HEK293 (cell line): Measurements from ENCODE around the gene EBF3.

ENCODE experiments used
- CTCF ChIA-PET: fragments of 350-600 bp; formaldehyde crosslinking; extraction: SDS; loops from one replicate; lab custom pipeline; 2021; ENCODE audit warnings: antibody characterized with exemption; lab: Yijun Ruan, JAX
- POLR2A ChIA-PET: fragments of 300-600 bp; formaldehyde crosslinking; extraction: SDS; loops from one replicate; lab custom pipeline; 2020; ENCODE audit warnings: antibody characterized with exemption, inconsistent platforms; lab: Yijun Ruan, JAX
- H3K27ac ChIP-seq: fragments of 200-500 bp; sonication (Bioruptor generic); 2 replicates; pipeline ENCODE4 v1.5.1; 2014; ENCODE audit warnings: low read depth, low read length, control low read depth, inconsistent platforms; ENCODE audit errors: extremely low read depth
- H3K36me3 ChIP-seq, 2 experiments: fragments of 200-500 bp in 1 of 2; sonication (Bioruptor generic) in 1 of 2; 1 replicate in 1 of 2; 2 replicates in 1 of 2; pipeline ENCODE4 v1.5.1; 2014 to 2017; ENCODE audit warnings: inconsistent platforms in 2 of 2, low read length in 2 of 2; ENCODE audit not compliant: control insufficient read depth in 2 of 2, insufficient read depth in 1 of 2
- H3K4me1 ChIP-seq: fragments of 200-500 bp; sonication (Bioruptor generic); 2 replicates; pipeline ENCODE4 v1.5.1; 2014; ENCODE audit warnings: mild to moderate bottlenecking, low read length, inconsistent platforms; ENCODE audit not compliant: control insufficient read depth, insufficient read depth
- H3K4me3 ChIP-seq: 2 replicates; pipeline ENCODE4 v1.5.1; 2011; ENCODE audit warnings: low read depth, mild to moderate bottlenecking, control low read depth, low read length, moderate library complexity
- H3K9me3 ChIP-seq: fragments of 200-500 bp; sonication (Bioruptor generic); 2 replicates; pipeline ENCODE4 v1.5.1; 2014; ENCODE audit warnings: low read depth, low read length, inconsistent platforms; ENCODE audit not compliant: control insufficient read depth, insufficient read depth
- EGR2 ChIP-seq: fragments of 450-650 bp; formaldehyde crosslinking; IDR thresholded peaks from 2 replicates; pipeline ENCODE4 v1.5.1; 2016; ENCODE audit warnings: low read depth, missing biosample characterization, missing genetic modification characterization
- GLI4 ChIP-seq: fragments of 450-650 bp; formaldehyde crosslinking; IDR thresholded peaks from 2 replicates; pipeline ENCODE4 v1.5.1; 2016; ENCODE audit warnings: missing biosample characterization, missing genetic modification characterization
- KLF10 ChIP-seq: fragments of 450-650 bp; IDR thresholded peaks from 2 replicates; pipeline ENCODE4 v1.5.1; 2018; ENCODE audit warnings: missing biosample characterization, mild to moderate bottlenecking, missing genetic modification characterization
- KLF9 ChIP-seq: fragments of 450-650 bp; formaldehyde crosslinking; IDR thresholded peaks from 2 replicates; pipeline ENCODE4 v1.5.1; 2016; ENCODE audit warnings: missing biosample characterization, missing genetic modification characterization, low read depth
- REPIN1 ChIP-seq: fragments of 450-650 bp; formaldehyde crosslinking; IDR thresholded peaks from 2 replicates; pipeline ENCODE4 v1.5.1; 2017; ENCODE audit warnings: missing biosample characterization, missing genetic modification characterization, low read depth
- SALL2 ChIP-seq: fragments of 450-650 bp; formaldehyde crosslinking; IDR thresholded peaks from 2 replicates; pipeline ENCODE4 v1.5.0; 2017; ENCODE audit warnings: missing biosample characterization, mild to moderate bottlenecking, missing genetic modification characterization, borderline replicate concordance
- SP2 ChIP-seq: fragments of 450-650 bp; formaldehyde crosslinking; IDR thresholded peaks from 2 replicates; pipeline ENCODE4 v1.5.1; 2016; ENCODE audit warnings: missing biosample characterization, missing genetic modification characterization
- TCF7L2 ChIP-seq: IDR thresholded peaks from 2 replicates; pipeline ENCODE4 v1.6.1; 2011; ENCODE audit warnings: low read depth, mild to moderate bottlenecking, inconsistent platforms, low read length, moderate library complexity, borderline replicate concordance
- ZNF18 ChIP-seq: fragments of 450-650 bp; formaldehyde crosslinking; IDR thresholded peaks from 2 replicates; pipeline ENCODE4 v1.5.1; 2016; ENCODE audit warnings: missing biosample characterization, missing genetic modification characterization
- ZNF26 ChIP-seq: fragments of 450-650 bp; formaldehyde crosslinking; IDR thresholded peaks from 2 replicates; pipeline ENCODE4 v1.5.1; 2016; ENCODE audit warnings: missing biosample characterization, missing genetic modification characterization
- ZNF266 ChIP-seq: fragments of 450-650 bp; formaldehyde crosslinking; IDR thresholded peaks from 2 replicates; pipeline ENCODE4 v1.5.1; 2016; ENCODE audit warnings: missing biosample characterization, missing genetic modification characterization, low read depth
- ZNF311 ChIP-seq: fragments of 450-650 bp; formaldehyde crosslinking; IDR thresholded peaks from 2 replicates; pipeline ENCODE4 v1.5.1; 2017; ENCODE audit warnings: missing biosample characterization, missing genetic modification characterization, borderline replicate concordance
- ZNF529 ChIP-seq: fragments of 450-650 bp; formaldehyde crosslinking; IDR thresholded peaks from 2 replicates; pipeline ENCODE4 v1.5.1; 2017; ENCODE audit warnings: missing genetic modification characterization, missing biosample characterization; ENCODE audit not compliant: insufficient replicate concordance
- ZNF585B ChIP-seq: fragments of 450-650 bp; formaldehyde crosslinking; IDR thresholded peaks from 2 replicates; pipeline ENCODE4 v1.5.1; 2016; ENCODE audit warnings: missing biosample characterization, missing genetic modification characterization
- ZNF777 ChIP-seq: fragments of 450-650 bp; formaldehyde crosslinking; IDR thresholded peaks from 2 replicates; pipeline ENCODE4 v1.5.1; 2017; ENCODE audit warnings: missing biosample characterization, missing genetic modification characterization, borderline replicate concordance
- ZNF792 ChIP-seq: fragments of 450-650 bp; formaldehyde crosslinking; IDR thresholded peaks from 2 replicates; pipeline ENCODE4 v1.5.1; 2016; ENCODE audit warnings: missing biosample characterization, missing genetic modification characterization
- ZNF843 ChIP-seq: fragments of 450-650 bp; formaldehyde crosslinking; IDR thresholded peaks from 2 replicates; pipeline ENCODE4 v1.5.1; 2016; ENCODE audit warnings: missing biosample characterization, missing genetic modification characterization
- TF ChIP-seq, protein P1 (sequence below): fragments of 450-650 bp; IDR thresholded peaks from 2 replicates; pipeline ENCODE4 v1.5.1; 2018; ENCODE audit warnings: missing biosample characterization, missing genetic modification characterization
- TF ChIP-seq, protein P2 (sequence below): fragments of 450-650 bp; formaldehyde crosslinking; IDR thresholded peaks from 2 replicates; pipeline ENCODE4 v1.5.1; 2017; ENCODE audit warnings: missing biosample characterization, missing genetic modification characterization
- TF ChIP-seq, protein P3 (sequence below): fragments of 450-650 bp; formaldehyde crosslinking; IDR thresholded peaks from 2 replicates; pipeline ENCODE4 v1.5.1; 2016; ENCODE audit warnings: missing biosample characterization, missing genetic modification characterization, borderline replicate concordance
- TF ChIP-seq, protein P4 (sequence below): fragments of 450-650 bp; formaldehyde crosslinking; conservative IDR thresholded peaks from 2 replicates; pipeline ENCODE4 v1.5.1; 2016; ENCODE audit warnings: low read depth, missing biosample characterization, missing genetic modification characterization

Gene EBF3

DNA sequence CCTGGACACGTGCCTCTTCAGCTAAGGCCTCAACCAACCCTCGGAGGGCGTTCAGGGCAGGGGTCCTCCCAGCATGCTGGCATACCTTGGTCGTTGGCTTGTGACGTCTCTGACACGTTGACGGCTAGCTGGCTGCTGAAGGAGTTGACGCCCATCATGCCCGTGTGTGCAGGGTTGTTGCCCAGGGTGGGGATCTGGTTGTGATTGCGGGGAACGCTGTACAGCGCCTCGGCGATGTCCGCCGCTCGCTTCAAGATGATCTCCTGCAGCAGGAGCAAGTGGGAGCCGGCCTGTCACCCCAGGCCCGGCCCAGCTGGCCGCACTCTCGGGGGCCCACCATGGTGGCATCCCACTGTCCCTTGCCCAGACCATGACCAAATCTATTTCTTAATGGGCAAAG, 122.0 kb downstream of the EBF3 start (continued):
- TF ChIP-seq SP2, result no peak

DNA sequence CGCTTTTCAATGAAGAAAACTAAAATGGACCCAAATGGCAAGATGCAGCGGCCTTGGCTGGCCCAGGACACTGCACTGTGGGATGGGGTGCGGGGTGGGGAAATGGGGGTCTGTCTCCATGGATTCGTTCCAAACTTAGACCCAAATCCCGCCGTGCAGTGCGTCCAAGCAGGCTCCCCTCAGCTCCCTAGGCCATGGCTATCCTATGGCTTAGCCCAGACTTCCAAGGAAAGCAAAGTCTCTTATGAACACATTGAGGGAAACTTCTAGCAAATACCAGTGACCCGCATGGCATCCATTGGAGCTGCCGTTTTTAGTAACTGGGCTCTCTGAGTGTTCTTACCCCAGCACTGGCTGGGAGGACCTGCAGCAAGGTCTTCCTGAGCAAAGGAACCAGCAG, 122.5 kb downstream of the EBF3 start:
- H3K4me1 ChIP-seq, result no peaks in the 10 kb centered on the region
- no peaks in the 10 kb centered on the region for H3K9me3 ChIP-seq
- H3K4me3 ChIP-seq, result no peak overlapping the region
- TF ChIP-seq ZNF585B (tag by site-specific recombination) (no peak), ZNF792 (tag by site-specific recombination) (no peak), ZNF777 (tag by site-specific recombination) (no peak), ZNF266 (no peak), KLF9 (no peak), ZNF529 (tag by site-specific recombination) (no peak)
- TF ChIP-seq, protein P1, sequence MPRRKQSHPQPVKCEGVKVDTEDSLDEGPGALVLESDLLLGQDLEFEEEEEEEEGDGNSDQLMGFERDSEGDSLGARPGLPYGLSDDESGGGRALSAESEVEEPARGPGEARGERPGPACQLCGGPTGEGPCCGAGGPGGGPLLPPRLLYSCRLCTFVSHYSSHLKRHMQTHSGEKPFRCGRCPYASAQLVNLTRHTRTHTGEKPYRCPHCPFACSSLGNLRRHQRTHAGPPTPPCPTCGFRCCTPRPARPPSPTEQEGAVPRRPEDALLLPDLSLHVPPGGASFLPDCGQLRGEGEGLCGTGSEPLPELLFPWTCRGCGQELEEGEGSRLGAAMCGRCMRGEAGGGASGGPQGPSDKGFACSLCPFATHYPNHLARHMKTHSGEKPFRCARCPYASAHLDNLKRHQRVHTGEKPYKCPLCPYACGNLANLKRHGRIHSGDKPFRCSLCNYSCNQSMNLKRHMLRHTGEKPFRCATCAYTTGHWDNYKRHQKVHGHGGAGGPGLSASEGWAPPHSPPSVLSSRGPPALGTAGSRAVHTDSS (tag by site-specific recombination), result no peak
- TF ChIP-seq, protein P2, sequence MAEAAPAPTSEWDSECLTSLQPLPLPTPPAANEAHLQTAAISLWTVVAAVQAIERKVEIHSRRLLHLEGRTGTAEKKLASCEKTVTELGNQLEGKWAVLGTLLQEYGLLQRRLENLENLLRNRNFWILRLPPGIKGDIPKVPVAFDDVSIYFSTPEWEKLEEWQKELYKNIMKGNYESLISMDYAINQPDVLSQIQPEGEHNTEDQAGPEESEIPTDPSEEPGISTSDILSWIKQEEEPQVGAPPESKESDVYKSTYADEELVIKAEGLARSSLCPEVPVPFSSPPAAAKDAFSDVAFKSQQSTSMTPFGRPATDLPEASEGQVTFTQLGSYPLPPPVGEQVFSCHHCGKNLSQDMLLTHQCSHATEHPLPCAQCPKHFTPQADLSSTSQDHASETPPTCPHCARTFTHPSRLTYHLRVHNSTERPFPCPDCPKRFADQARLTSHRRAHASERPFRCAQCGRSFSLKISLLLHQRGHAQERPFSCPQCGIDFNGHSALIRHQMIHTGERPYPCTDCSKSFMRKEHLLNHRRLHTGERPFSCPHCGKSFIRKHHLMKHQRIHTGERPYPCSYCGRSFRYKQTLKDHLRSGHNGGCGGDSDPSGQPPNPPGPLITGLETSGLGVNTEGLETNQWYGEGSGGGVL (tag by site-specific recombination), result no peak
- CTCF ChIA-PET, result no interaction called here
- H3K27ac ChIP-seq, result no peak overlapping the region
- POLR2A ChIA-PET, result no interaction called here
- peaks cover 0 to 66% of the 10 kb centered on the region in 2 experiments for H3K36me3 ChIP-seq

- H3K4me3 ChIP-seq, result no peak overlapping the region
- H3K27ac ChIP-seq, result no peak overlapping the region
- H3K36me3 ChIP-seq, result peaks cover 0 to 66% of the 10 kb centered on the region in 2 experiments
- ChIA-PET POLR2A (no interaction called here), CTCF (no interaction called here)
- H3K4me1 ChIP-seq, result no peaks in the 10 kb centered on the region
- no peak for TF ChIP-seq EGR2 (tag by site-specific recombination)
- no peak for TF ChIP-seq REPIN1
- no peak for TF ChIP-seq KLF10 (tag by site-specific recombination)
- TF ChIP-seq ZNF311, result no peak
- no peak for TF ChIP-seq TCF7L2
- TF ChIP-seq, protein P3, sequence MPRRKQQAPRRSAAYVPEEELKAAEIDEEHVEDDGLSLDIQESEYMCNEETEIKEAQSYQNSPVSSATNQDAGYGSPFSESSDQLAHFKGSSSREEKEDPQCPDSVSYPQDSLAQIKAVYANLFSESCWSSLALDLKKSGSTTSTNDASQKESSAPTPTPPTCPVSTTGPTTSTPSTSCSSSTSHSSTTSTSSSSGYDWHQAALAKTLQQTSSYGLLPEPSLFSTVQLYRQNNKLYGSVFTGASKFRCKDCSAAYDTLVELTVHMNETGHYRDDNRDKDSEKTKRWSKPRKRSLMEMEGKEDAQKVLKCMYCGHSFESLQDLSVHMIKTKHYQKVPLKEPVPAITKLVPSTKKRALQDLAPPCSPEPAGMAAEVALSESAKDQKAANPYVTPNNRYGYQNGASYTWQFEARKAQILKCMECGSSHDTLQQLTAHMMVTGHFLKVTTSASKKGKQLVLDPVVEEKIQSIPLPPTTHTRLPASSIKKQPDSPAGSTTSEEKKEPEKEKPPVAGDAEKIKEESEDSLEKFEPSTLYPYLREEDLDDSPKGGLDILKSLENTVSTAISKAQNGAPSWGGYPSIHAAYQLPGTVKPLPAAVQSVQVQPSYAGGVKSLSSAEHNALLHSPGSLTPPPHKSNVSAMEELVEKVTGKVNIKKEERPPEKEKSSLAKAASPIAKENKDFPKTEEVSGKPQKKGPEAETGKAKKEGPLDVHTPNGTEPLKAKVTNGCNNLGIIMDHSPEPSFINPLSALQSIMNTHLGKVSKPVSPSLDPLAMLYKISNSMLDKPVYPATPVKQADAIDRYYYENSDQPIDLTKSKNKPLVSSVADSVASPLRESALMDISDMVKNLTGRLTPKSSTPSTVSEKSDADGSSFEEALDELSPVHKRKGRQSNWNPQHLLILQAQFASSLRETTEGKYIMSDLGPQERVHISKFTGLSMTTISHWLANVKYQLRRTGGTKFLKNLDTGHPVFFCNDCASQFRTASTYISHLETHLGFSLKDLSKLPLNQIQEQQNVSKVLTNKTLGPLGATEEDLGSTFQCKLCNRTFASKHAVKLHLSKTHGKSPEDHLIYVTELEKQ (tag by site-specific recombination), result no peak
- TF ChIP-seq, protein P4, sequence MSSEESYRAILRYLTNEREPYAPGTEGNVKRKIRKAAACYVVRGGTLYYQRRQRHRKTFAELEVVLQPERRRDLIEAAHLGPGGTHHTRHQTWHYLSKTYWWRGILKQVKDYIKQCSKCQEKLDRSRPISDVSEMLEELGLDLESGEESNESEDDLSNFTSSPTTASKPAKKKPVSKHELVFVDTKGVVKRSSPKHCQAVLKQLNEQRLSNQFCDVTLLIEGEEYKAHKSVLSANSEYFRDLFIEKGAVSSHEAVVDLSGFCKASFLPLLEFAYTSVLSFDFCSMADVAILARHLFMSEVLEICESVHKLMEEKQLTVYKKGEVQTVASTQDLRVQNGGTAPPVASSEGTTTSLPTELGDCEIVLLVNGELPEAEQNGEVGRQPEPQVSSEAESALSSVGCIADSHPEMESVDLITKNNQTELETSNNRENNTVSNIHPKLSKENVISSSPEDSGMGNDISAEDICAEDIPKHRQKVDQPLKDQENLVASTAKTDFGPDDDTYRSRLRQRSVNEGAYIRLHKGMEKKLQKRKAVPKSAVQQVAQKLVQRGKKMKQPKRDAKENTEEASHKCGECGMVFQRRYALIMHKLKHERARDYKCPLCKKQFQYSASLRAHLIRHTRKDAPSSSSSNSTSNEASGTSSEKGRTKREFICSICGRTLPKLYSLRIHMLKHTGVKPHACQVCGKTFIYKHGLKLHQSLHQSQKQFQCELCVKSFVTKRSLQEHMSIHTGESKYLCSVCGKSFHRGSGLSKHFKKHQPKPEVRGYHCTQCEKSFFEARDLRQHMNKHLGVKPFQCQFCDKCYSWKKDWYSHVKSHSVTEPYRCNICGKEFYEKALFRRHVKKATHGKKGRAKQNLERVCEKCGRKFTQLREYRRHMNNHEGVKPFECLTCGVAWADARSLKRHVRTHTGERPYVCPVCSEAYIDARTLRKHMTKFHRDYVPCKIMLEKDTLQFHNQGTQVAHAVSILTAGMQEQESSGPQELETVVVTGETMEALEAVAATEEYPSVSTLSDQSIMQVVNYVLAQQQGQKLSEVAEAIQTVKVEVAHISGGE (tag by site-specific recombination), result no peak
- TF ChIP-seq SALL2 (tag by site-specific recombination), result no peak
- TF ChIP-seq GLI4 (tag by site-specific recombination), result no peak
- TF ChIP-seq ZNF18, result no peak
- no peak for TF ChIP-seq ZNF26
- TF ChIP-seq ZNF843, result no peak
- TF ChIP-seq, all 188 proteins: peak for 0
- H3K9me3 ChIP-seq, result no peaks in the 10 kb centered on the region
Measured at GRCh38 chr10:129841071-129841470, 123.0 kb downstream of the EBF3 start.
